GM12873 (cell line): Measurements from ENCODE around the gene LRRC75B.

Experiments
- CTCF ChIP-seq: IDR thresholded peaks from 2 replicates; pipeline ENCODE4 v1.5.1; 2012; ENCODE audit warnings: low read depth, mild to moderate bottlenecking, moderate library complexity, low read length, control low read depth; ENCODE audit not compliant: insufficient read depth; ENCODE audit errors: missing control alignments

LRRC75B gene

DNA sequence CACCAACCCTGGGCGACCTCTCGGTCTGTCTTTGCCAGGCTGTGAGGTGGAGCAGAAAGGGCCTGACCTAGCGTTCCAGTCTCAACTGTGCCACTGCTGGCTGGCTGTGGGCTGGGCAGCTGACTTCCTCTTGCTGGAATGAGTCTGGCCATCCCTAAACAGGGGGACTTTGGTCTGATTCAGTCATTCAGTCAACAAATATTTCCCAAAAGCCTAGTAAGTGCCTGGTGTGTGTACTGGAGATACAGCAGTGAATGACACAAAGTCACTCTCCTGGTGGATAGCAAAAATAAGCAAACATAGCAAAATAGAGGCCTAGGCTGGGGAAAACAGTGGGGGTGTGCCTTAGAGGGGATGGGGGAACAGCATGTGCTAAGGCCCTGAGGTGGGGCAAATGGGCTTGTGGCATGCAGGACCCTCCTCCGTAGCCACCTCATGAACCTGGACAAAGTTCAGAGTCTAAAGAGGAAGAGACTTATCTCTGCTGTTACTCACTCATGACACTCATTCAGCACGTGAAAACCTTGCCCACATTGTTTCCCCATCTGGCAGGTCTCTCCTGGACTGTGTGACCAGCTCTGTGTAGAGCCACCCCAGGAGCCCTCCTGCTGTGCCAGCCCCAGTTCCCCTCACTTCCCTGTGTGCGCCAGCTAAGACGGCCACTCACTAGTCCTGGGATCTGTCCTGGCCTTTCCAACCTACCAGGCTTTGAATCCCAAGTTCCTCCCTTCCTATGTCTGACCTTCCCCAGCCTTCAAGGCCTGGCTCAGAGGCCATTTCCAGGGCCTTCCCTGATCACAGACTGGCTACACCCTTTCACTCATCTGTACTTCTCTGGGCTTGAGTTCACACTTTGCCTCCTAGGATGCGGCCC is 42.6 kb downstream of the LRRC75B start:
- no peak for TF ChIP-seq CTCF

DNA sequence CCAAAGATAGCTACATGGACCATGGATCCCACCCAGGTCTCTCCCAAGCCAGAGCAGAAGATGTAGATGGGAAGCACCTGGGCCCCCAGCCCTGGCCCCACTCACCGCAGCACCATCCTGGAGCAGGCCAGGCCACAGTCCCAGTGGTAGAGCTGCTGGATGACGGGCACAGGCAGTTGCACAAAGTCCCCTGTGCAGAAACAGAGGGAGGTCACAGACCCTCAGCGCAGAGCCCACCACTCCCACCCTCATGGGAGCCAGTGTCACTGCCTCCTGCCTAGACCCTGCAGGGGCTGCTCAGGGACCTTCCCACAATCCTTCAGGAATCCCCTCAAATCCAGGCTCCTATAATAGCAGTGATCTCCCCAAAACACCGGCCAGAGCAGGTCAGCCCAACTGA is 44.1 kb downstream of the LRRC75B start:
- no peak for TF ChIP-seq CTCF

- TF ChIP-seq CTCF: no peak
These were observed 49.1 kb downstream of the LRRC75B start for GRCh38 chr22:24543679-24544243.

- TF ChIP-seq CTCF: no peak
These were observed 49.7 kb downstream of the LRRC75B start for GRCh38 chr22:24543185-24543601.

DNA sequence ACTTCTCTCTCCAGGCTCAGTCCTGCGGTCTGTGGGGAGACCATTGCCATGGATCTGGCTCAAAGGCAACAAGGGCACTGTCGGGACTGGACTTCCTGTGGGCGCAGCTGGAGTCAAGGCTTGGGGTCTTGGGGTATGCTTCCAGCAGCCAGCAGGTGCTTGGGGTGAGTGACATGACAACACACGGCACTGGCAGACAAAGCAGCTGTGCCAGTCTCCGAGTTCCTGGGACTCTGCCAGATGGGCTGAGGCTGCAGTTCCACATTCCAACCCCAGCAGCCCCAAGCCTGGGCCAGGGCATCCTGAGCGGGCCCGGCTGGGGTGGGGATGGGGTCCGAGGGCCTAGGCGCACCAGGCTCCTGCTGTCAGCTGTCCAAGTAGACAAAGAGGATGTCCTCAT is 50.2 kb downstream of the LRRC75B start:
- no peak for TF ChIP-seq CTCF

DNA sequence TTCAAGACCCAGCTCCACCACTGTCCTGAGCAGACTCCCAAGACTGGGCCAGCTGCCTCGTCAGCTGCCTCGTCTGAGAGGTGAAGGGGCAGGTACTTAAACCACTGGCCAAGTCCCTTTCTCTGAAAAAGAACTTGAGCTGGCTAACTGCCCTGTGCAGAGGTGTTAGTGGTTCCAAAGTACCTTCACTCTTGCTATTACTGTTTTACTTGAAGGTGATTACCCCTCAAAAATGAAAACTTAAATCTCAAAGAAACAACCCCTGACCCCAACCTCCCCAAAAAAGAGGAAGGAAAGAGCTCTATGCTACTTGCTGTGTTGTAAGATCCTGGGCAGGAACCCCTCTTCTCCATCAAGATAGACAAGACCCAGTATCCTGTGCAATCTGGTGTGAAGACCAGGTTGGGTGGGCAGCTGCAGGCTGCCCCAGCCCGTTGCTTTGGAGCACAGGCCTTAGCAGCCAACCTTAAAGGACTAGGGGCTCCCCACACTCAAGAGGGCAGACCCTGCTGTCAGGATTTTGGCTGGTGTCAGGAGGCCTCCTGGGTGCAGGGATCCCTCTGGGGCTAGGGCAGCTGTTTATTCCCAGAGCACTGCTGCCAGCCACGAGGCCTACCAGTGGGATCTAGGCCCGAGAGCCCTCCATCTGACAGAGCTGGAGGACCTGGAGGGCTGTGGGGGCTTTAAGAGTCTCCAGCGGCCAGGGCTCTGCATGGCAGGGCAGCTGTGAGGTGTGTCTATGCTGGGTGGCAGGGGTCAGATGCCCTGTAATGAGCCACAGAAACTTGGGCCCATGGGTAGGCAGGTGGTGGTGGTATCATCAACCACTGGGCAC is 51.0 kb downstream of the LRRC75B start:
- no peak for TF ChIP-seq CTCF

DNA sequence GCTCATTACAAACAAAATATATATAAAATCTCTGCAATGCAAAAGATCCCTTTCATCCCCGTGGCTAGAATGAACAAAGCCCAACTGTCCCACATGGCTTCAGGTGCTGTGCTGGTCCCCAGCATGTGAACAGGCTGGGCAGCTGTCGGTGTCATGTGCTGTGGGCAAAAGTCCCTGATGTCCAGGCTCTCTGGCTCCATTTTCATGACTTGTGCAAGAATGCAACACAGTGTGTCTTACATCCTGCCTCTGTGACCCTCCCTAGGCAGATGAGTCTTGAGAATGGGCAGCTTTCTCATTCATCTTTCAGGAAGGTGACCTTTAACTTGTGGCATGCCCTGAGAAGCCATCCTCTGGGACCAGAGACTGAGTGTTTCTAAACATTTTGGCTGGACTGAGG is 52.4 kb downstream of the LRRC75B start:
- TF ChIP-seq CTCF: no peak
